PC-9 (cell line): ENCODE data around the gene SH3PXD2B.

ENCODE experiments used
- EZH2 ChIP-seq: fragments of 200-600 bp; sonication (generic); IDR thresholded peaks from 2 replicates; pipeline ENCODE4 v1.8.0; 2017; ENCODE audit warnings: antibody characterized with exemption, low read depth
- TF ChIP-seq, protein P1 (sequence below): fragments of 200-600 bp; sonication (generic); conservative IDR thresholded peaks from 2 replicates; pipeline ENCODE4 v1.6.1; 2017; ENCODE audit warnings: mixed run types, antibody characterized with exemption, mild to moderate bottlenecking, moderate library complexity

DNA sequence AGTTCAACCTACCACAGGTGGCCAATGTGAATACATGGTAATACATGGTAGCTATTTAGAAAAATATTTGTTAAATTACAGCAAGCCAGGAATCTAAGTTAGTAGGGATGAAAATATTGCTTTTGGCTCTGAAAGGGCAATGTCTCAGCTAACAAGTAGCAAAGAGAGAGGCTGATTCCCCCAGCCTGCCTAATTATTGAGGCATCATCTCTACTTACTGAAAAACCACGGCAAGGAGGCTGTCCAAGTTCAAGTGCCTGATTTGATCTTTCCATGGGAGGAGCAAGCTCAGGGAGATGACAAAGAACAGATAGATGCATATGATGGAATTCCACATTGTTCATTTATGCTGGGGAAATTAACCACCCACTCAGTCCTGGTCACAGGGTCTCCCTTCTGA is 142.0 kb downstream of the SH3PXD2B start:
- no peak for TF ChIP-seq EZH2
- TF ChIP-seq, protein P1, sequence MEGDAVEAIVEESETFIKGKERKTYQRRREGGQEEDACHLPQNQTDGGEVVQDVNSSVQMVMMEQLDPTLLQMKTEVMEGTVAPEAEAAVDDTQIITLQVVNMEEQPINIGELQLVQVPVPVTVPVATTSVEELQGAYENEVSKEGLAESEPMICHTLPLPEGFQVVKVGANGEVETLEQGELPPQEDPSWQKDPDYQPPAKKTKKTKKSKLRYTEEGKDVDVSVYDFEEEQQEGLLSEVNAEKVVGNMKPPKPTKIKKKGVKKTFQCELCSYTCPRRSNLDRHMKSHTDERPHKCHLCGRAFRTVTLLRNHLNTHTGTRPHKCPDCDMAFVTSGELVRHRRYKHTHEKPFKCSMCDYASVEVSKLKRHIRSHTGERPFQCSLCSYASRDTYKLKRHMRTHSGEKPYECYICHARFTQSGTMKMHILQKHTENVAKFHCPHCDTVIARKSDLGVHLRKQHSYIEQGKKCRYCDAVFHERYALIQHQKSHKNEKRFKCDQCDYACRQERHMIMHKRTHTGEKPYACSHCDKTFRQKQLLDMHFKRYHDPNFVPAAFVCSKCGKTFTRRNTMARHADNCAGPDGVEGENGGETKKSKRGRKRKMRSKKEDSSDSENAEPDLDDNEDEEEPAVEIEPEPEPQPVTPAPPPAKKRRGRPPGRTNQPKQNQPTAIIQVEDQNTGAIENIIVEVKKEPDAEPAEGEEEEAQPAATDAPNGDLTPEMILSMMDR: no peak
